Measurements from ENCODE around the gene APP.

Gene APP

DNA sequence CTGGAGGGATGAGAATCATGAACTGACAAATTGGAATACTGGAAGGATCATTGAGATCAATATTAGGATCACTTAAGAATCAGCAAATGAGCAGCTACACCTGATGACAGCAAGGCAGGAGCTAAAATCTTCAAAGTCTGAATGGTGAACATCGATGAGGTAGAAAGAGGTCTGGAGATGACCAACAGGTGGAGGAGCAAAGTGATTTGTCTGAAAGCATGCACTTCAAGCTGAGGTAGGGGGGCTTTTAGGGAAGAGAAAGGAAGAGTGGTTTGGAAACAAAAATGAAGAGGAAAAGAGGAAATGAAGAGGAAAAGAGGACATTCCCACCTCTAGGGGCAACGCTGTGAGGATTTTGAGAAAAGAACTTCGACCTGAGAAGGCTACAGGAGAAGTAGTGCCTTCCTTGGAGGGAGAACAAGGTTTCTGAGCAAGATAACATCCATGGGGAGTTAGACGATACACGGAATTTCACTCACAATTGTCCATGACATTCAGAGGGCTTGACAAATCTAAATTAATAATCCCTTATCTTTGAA, 79.0 kb downstream of the APP start:
- Histone ChIP-seq H3K36me3 (ENCODE audit: control insufficient read depth in 2 of 2, insufficient read depth in 1 of 2, low read length in 2 of 2) (peaks cover 5 to 6% of the 10 kb centered on the region in 2 experiments; a peak in 2 of 3 replicates), H3K9me3 (ENCODE audit: control insufficient read depth, insufficient read depth, low read depth, low read length) (no peaks in the 10 kb centered on the region), H3K4me1 (ENCODE audit: control insufficient read depth, insufficient read depth, low read length) (peaks cover 11% of the 10 kb centered on the region; the same call in 1 of the 2 replicates), H3K27ac (ENCODE audit: extremely low read depth, low read depth, low read length) (no peak overlapping the region), H3K4me3 (ENCODE audit: low read depth, low read length) (no peak overlapping the region)
- ChIA-PET CTCF (interaction anchor here (0.6 to 1.0 kb wide), 2 partner anchors 31 to 78 kb away, joined by 3 read pairs; no protein-coding TSS in a partner anchor), POLR2A (no interaction called here)
- TF ChIP-seq, protein P1, sequence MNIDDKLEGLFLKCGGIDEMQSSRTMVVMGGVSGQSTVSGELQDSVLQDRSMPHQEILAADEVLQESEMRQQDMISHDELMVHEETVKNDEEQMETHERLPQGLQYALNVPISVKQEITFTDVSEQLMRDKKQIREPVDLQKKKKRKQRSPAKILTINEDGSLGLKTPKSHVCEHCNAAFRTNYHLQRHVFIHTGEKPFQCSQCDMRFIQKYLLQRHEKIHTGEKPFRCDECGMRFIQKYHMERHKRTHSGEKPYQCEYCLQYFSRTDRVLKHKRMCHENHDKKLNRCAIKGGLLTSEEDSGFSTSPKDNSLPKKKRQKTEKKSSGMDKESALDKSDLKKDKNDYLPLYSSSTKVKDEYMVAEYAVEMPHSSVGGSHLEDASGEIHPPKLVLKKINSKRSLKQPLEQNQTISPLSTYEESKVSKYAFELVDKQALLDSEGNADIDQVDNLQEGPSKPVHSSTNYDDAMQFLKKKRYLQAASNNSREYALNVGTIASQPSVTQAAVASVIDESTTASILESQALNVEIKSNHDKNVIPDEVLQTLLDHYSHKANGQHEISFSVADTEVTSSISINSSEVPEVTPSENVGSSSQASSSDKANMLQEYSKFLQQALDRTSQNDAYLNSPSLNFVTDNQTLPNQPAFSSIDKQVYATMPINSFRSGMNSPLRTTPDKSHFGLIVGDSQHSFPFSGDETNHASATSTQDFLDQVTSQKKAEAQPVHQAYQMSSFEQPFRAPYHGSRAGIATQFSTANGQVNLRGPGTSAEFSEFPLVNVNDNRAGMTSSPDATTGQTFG (tag by site-specific recombination; IDR thresholded peaks at IDR 0.05; ENCODE audit: borderline replicate concordance): no peak
- TF ChIP-seq SCRT2 (tag by site-specific recombination; IDR thresholded peaks at IDR 0.05) (peak; percentile 95), SCRT1 (tag by site-specific recombination; IDR thresholded peaks at IDR 0.05; ENCODE audit: borderline replicate concordance) (peak; percentile 90)

DNA sequence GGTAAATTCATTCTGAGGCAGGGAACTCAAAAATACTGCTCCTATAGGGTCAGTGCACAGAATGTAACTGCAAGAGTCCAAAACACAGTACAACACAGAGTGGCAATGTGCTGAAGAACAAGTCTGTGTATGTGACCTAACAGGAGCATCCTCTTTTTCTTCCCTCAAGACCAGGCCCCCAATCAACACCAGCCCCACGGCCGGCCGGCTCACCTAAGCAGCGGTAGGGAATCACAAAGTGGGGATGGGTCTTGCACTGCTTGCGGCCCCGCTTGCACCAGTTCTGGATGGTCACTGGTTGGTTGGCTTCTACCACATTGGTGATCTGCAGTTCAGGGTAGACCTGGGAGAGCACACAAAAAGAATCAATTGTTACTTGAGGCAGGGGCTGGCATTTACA, 80.8 kb downstream of the APP start:
- Histone ChIP-seq H3K4me1 (ENCODE audit: control insufficient read depth, insufficient read depth, low read length) (peaks cover 11% of the 10 kb centered on the region; the same call in 1 of the 2 replicates), H3K27ac (ENCODE audit: extremely low read depth, low read depth, low read length) (no peak overlapping the region), H3K9me3 (ENCODE audit: control insufficient read depth, insufficient read depth, low read depth, low read length) (no peaks in the 10 kb centered on the region), H3K4me3 (ENCODE audit: low read depth, low read length) (no peak overlapping the region), H3K36me3 (ENCODE audit: control insufficient read depth in 2 of 2, insufficient read depth in 1 of 2, low read length in 2 of 2) (peaks cover 5 to 6% of the 10 kb centered on the region in 2 experiments; a peak in 2 of 3 replicates)
- POLR2A ChIA-PET: no interaction called here
- CTCF ChIA-PET: no interaction called here
- no peak for TF ChIP-seq ZNF324 (tag by site-specific recombination; IDR thresholded peaks at IDR 0.05)
- no peak for TF ChIP-seq KLF8 (tag by site-specific recombination; IDR thresholded peaks at IDR 0.05)
- TF ChIP-seq ZNF585B (tag by site-specific recombination; IDR thresholded peaks at IDR 0.05): no peak
- no peak for TF ChIP-seq ZBTB17 (tag by site-specific recombination; IDR thresholded peaks at IDR 0.05)
- TF ChIP-seq ZNF354C (tag by site-specific recombination; IDR thresholded peaks at IDR 0.05; ENCODE audit: borderline replicate concordance, low read depth): no peak
- no peak for TF ChIP-seq ZNF776 (tag by site-specific recombination; IDR thresholded peaks at IDR 0.05; ENCODE audit: borderline replicate concordance)

DNA sequence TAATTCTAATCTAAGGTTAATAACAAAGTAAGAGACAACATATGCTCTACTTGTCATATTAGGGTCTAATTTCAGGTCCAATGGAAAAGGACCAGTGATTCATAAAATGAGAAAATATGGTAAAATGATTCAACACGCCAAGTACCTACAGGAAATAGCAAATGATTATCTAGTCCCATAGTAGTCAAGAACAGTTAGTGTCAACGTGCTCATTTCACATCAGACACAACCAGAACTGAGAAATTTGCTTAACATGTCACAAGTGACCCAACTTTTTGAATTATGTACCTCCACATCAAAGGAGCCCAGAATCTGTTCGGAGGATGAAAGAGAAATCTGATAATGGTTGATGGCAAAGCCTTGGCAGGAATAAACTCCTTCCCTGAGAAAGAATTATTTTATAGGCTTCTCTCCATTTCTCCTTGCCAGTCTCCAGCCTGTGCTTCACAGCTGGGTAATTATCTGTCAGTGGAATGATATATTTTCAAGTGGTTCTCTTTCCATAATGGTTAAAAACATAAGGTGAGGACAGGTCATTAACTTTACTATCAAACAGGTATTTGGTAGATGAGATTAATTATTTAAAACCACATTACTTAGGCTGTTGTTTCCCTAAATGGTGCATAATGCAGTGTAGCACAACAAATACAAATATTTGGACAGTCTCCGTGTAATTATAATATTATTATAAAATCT, 83.2 kb downstream of the APP start:
- ChIA-PET CTCF (no interaction called here), POLR2A (no interaction called here)
- peaks cover 5 to 6% of the 10 kb centered on the region in 2 experiments; a peak in 2 of 3 replicates for H3K36me3 ChIP-seq (ENCODE audit: control insufficient read depth in 2 of 2, insufficient read depth in 1 of 2, low read length in 2 of 2)

DNA sequence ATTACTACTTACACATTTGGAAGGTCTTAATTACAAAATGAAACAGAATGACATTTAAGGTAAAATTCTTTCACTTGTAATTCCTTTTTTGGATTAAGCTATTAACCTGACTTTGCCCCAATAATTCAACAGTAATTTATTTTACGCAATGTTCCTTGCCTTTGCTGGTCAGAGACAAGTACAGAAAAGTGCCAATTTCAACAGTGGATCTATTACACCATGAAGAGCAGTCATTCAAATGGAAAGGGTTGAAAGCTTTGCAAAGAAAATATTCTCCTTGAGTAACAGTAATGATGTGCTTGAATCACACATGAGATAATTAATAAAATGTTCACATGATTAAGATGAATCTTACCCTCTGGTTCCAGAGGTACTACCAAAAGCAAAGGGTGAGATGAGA, 84.7 kb downstream of the APP start:
- H3K36me3 ChIP-seq (ENCODE audit: control insufficient read depth in 2 of 2, insufficient read depth in 1 of 2, low read length in 2 of 2): peaks cover 5 to 6% of the 10 kb centered on the region in 2 experiments; a peak in 2 of 3 replicates
- peaks cover 12% of the 10 kb centered on the region; the same call in 1 of the 2 replicates for H3K4me1 ChIP-seq (ENCODE audit: control insufficient read depth, insufficient read depth, low read length)
- no peaks in the 10 kb centered on the region for H3K9me3 ChIP-seq (ENCODE audit: control insufficient read depth, insufficient read depth, low read depth, low read length)
- POLR2A ChIA-PET: no interaction called here
- no peak overlapping the region for H3K27ac ChIP-seq (ENCODE audit: extremely low read depth, low read depth, low read length)
- CTCF ChIA-PET: interaction anchor here (0.9 kb wide), 1 partner anchor 24 kb away, joined by 4 read pairs; no protein-coding TSS in a partner anchor
- no peak overlapping the region for H3K4me3 ChIP-seq (ENCODE audit: low read depth, low read length)
- TF ChIP-seq ZBTB48 (tag by site-specific recombination; IDR thresholded peaks at IDR 0.05) (no peak), ZNF707 (tag by site-specific recombination; IDR thresholded peaks at IDR 0.05) (no peak)
- TF ChIP-seq, protein P2, sequence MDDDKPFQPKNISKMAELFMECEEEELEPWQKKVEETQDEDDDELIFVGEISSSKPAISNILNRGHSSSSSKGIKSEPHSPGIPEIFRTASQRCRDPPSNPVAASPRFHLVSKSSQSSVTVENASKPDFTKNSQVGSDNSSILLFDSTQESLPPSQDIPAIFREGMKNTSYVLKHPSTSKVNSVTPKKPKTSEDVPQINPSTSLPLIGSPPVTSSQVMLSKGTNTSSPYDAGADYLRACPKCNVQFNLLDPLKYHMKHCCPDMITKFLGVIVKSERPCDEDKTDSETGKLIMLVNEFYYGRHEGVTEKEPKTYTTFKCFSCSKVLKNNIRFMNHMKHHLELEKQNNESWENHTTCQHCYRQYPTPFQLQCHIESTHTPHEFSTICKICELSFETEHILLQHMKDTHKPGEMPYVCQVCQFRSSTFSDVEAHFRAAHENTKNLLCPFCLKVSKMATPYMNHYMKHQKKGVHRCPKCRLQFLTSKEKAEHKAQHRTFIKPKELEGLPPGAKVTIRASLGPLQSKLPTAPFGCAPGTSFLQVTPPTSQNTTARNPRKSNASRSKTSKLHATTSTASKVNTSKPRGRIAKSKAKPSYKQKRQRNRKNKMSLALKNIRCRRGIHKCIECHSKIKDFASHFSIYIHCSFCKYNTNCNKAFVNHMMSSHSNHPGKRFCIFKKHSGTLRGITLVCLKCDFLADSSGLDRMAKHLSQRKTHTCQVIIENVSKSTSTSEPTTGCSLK (tag by site-specific recombination; IDR thresholded peaks at IDR 0.05): no peak
- TF ChIP-seq, protein P3, sequence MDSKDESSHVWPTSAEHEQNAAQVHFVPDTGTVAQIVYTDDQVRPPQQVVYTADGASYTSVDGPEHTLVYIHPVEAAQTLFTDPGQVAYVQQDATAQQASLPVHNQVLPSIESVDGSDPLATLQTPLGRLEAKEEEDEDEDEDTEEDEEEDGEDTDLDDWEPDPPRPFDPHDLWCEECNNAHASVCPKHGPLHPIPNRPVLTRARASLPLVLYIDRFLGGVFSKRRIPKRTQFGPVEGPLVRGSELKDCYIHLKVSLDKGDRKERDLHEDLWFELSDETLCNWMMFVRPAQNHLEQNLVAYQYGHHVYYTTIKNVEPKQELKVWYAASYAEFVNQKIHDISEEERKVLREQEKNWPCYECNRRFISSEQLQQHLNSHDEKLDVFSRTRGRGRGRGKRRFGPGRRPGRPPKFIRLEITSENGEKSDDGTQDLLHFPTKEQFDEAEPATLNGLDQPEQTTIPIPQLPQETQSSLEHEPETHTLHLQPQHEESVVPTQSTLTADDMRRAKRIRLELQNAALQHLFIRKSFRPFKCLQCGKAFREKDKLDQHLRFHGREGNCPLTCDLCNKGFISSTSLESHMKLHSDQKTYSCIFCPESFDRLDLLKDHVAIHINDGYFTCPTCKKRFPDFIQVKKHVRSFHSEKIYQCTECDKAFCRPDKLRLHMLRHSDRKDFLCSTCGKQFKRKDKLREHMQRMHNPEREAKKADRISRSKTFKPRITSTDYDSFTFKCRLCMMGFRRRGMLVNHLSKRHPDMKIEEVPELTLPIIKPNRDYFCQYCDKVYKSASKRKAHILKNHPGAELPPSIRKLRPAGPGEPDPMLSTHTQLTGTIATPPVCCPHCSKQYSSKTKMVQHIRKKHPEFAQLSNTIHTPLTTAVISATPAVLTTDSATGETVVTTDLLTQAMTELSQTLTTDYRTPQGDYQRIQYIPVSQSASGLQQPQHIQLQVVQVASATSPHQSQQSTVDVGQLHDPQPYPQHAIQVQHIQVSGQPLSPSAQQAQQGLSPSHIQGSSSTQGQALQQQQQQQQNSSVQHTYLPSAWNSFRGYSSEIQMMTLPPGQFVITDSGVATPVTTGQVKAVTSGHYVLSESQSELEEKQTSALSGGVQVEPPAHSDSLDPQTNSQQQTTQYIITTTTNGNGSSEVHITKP (tag by site-specific recombination; IDR thresholded peaks at IDR 0.05): no peak

More for the DNA sequence above, 83.2 kb downstream of the APP start:
- H3K9me3 ChIP-seq (ENCODE audit: control insufficient read depth, insufficient read depth, low read depth, low read length): no peaks in the 10 kb centered on the region
- no peak overlapping the region for H3K4me3 ChIP-seq (ENCODE audit: low read depth, low read length)
- H3K4me1 ChIP-seq (ENCODE audit: control insufficient read depth, insufficient read depth, low read length): peaks cover 12% of the 10 kb centered on the region; the same call in 1 of the 2 replicates
- no peak overlapping the region for H3K27ac ChIP-seq (ENCODE audit: extremely low read depth, low read depth, low read length)
- no peak for TF ChIP-seq ZNF114 (tag by site-specific recombination; IDR thresholded peaks at IDR 0.05)
- no peak for TF ChIP-seq KLF7 (tag by site-specific recombination; IDR thresholded peaks at IDR 0.05; ENCODE audit: borderline replicate concordance)
- TF ChIP-seq, protein P4, sequence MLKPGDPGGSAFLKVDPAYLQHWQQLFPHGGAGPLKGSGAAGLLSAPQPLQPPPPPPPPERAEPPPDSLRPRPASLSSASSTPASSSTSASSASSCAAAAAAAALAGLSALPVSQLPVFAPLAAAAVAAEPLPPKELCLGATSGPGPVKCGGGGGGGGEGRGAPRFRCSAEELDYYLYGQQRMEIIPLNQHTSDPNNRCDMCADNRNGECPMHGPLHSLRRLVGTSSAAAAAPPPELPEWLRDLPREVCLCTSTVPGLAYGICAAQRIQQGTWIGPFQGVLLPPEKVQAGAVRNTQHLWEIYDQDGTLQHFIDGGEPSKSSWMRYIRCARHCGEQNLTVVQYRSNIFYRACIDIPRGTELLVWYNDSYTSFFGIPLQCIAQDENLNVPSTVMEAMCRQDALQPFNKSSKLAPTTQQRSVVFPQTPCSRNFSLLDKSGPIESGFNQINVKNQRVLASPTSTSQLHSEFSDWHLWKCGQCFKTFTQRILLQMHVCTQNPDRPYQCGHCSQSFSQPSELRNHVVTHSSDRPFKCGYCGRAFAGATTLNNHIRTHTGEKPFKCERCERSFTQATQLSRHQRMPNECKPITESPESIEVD (tag by site-specific recombination; IDR thresholded peaks at IDR 0.05): peak; percentile 63; the same call in 1 of the 2 replicates
- TF ChIP-seq WT1 (tag by site-specific recombination; IDR thresholded peaks at IDR 0.05): no peak

All from HEK293 (cell line).